HG02938 (cell line): Measurements from ENCODE around the gene GPRIN3.

ENCODE experiments used
- ATAC-seq: cut with Tn5 transposase; IDR thresholded peaks from one replicate; pipeline ENCODE4 v1.9.1; 2021; ENCODE audit warnings: mild to moderate bottlenecking, moderate library complexity; ENCODE audit not compliant: unreplicated experiment

GPRIN3 gene

DNA sequence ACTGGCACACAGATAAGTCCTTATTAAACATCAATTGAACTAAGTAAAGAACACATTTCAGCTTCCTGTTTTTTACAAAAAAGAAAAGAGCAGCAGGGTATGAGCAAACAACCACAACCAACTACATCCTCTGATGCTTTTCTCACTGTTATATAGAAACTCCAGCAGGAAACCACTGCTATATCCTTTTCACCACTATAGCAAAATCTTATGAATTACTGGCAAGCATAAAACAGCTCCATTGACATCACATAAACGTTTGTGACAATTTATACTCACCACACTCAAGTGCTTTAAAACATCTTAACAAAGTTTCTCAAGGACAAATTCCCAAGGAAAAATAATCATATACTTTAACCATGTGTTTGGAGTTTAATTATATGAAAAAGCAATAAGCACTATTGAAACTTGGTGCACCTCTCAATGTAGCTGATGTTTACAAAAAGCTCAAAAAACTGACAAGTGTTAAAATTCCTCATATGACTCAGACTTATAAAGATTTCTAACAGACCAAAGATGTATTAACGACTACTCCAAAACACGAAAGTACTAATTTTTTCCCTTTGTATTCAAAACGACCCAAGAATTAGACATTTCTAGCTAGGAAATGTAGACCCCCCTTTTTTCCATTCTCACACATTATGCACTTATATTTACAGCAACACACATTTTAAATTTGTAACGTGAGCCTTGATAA, 12.9 kb downstream of the GPRIN3 start:
- peak; percentile 85 for ATAC-seq

DNA sequence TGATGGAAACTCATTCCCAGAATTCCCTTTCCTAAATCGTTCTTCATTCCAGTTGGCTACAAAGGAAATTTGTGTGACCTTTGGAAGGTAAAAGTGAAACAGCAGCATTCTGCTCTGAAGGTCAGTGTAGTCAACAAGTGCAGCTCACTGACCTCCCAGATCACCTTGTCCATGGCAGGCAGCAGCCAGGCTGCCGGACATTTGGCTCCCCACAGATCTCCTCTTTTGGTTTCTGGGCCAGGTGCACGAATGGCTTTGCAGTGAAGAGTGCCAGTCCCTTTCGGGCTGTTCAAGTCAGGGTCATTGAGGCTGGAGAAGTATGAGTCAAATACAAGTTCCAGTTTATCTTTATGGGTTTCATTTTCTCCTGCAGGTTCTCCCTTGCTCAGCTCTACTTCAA, 14.3 kb downstream of the GPRIN3 start:
- no peak for ATAC-seq

DNA sequence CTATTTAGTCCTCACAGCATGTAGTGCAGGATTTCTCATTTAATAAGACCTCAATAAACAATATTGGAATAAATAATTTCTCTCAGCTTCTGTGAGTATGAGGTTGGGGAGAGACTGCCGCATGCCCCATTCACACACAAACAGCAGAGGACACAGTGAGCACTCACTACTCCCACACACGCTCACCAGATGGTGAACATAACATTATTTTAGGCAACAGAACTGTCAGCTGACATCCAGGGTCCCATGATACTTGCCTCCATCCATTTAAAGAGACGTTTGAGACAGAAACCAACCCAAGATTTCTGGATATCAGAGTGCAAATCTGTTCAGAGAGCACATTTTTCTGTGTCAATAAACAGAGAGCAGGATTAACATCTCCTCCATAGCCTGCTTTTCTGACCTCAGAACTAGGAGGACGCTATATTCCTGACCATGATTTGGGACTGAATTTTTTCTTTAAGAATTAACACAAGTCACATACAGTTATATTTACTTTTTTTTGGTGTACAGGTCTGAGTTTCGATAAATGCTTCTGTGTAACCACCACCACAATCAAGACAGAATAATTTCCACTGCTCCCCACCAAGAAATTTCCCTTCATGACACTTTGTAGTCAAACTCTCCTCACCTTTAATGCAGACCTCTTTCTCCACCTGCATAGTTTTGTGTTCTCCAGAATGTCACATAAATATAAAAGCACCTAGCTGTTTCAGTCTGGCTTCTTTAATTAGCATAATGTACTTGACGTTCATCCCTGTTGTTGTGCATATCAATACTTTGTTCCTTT, 16.7 kb downstream of the GPRIN3 start:
- ATAC-seq, result peak; percentile 31

DNA sequence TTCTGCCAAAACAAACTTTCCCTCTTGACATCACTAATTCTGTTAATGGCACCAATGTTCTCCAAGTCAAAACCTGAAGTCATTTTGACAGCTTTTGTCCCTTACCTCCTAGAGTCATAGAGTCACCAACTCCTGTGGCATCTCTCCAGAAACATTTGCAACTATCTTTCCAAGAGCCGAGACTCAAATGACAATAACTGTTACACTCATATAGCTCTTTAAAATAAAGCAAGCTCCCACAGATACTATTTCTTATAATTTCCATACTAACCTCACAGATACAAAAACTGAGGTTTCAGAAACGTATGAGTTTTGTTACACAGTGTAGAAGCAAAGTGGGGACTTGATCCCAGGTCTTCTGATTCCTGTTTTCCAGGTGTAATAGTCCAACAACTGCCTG, 18.3 kb downstream of the GPRIN3 start:
- no peak for ATAC-seq

GRCh38 chr4:89288430-89288829, 19.2 kb downstream of the GPRIN3 start:
- ATAC-seq, result no peak

- no peak for ATAC-seq
These were observed 19.7 kb downstream of the GPRIN3 start for GRCh38 chr4:89287945-89288344.

- ATAC-seq, result no peak
These were observed 21.9 kb downstream of the GPRIN3 start for GRCh38 chr4:89285745-89286144.

DNA sequence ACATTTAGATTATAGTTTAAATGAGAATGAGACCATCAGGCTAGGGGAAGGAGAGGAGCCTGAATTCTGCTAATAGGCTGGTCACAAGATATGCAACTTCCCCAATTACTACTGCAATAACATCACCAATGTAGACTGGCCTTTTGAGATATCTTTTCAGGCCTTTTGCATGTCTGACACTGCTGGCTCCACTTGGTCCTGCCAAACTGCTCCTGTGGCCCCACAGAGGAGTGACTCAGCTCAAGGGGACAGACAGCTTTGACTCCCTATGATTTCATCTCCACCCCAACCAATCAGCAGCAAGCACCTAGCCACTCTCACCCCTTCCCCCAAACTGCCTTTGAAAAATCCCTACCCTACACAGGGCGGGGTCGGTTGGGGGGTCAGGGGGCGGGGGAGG, 22.8 kb downstream of the GPRIN3 start:
- no peak for ATAC-seq

GRCh38 chr4:89284020-89284424, 23.6 kb downstream of the GPRIN3 start:
- no peak for ATAC-seq

GRCh38 chr4:89283226-89284009, 24.2 kb downstream of the GPRIN3 start:
- ATAC-seq, result no peak

- no peak for ATAC-seq
These were observed 28.2 kb downstream of the GPRIN3 start for GRCh38 chr4:89279385-89279784.

DNA sequence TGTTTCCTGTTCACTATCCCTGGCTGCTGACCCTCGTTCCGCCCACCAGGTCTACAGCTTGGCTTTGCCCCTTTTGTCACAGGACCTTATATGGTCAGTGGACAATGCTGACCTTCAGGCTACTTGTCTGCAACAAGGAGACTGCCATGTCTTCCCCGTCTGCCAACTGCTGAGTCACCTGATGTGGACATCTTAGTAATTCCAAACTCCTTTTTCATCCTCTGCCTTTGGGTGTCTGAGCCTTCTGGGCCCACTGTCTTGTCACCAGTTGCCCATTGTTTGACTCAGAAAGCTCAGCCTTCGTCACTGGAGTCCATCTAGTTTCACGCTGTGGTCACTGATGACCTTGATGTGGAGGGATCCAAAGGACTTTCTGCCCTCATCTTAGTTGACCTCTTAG, 30.2 kb downstream of the GPRIN3 start:
- ATAC-seq, result no peak

GRCh38 chr4:89276296-89276695, 31.3 kb downstream of the GPRIN3 start:
- ATAC-seq, result no peak

DNA sequence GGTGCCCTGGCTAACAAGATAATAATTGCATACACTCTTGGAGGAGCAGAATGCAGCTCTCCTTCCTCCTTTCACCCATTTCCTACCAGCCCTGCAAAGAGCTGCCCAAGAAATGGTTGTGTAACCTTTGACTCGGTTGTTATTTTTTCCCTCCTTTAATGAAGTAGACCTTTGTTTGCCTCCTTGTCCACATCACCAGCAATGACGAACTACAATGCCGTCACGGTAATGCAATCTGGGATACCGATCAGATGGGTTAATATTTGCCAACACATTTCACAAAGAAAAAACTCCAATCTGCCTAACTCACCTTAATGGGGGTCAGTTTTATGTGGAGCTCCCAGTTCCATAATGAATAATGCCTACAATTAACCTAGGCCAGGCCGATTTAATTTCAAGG, 32.0 kb downstream of the GPRIN3 start:
- ATAC-seq, result no peak

DNA sequence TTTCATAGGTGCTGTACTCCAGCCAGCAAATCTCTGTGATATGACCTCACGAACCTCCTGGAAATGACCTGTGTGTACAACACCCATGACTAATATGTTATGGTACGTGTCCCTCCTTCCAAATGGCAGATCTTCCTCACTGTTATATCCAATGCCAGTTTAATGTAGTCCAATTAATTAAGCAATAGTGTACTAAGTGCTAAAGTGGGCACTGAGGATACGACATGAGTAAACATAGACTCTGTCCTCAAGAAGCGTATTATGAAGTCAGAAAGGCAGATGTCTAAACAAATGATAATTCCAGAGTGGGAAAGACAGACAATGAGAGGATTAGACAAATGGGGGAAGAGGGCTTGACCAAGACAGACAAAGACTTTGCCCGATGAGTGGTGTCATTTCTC, 33.9 kb downstream of the GPRIN3 start:
- no peak for ATAC-seq

- no peak for ATAC-seq
These were observed 36.8 kb downstream of the GPRIN3 start for GRCh38 chr4:89270792-89271191.

- no peak for ATAC-seq
These were observed 38.4 kb downstream of the GPRIN3 start for GRCh38 chr4:89269121-89269666.

DNA sequence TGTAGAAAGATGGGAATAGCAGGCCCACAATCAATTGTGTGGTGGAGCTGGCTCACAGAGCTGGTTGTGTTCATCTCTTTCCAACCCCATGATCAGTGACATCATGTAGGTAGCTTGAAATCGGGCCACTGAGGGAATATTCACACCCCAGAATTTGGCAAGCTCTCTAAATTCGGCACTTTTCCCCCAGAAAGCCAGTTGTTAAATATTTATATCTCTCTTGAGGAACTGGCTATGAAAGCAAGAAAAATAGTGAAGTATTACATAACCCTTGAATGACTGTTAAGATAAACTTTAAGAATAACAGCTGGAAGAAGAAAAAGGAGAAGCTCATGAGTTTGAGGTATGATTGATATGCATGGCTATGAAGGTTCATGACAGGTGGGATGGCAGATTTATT, 38.9 kb downstream of the GPRIN3 start:
- no peak for ATAC-seq

DNA sequence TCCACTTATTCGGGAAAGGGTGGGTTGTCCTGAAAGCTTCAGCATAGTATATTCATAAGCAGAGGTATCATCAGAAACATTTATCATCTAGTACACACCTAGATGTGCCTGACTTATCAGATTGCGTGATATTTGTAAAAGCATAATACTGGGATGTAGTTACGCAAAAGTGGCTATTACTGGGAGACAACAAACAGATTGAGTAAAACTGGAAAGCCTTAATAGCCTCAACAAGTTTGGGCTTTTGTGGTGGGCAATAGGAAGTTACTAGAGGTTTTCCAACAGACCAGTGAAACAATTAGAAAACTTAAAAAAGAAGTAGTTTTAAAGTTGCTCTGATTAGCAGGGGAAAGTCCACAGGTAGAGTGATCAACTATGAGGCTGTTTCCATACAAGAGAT, 39.8 kb downstream of the GPRIN3 start:
- ATAC-seq, result no peak

DNA sequence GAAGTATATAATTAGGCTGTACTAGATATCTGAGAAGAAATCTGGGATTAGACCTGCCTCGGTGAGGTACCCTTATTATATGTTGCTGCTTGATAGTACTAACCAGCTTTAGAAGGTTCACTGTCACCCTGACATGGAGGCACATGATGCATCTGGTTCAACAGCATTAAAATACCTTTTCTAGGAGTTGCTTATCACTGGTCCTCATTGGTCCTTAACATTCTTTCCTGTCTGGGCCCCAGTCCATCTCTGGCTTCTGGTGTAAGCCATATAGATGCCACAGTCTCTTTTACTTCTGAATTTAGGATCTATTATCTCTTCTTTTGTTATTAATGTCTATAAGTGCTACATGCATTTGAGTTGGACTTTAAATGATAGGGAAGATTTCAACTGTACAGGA, 40.2 kb downstream of the GPRIN3 start:
- no peak for ATAC-seq

- ATAC-seq, result no peak
These were observed 41.5 kb downstream of the GPRIN3 start for GRCh38 chr4:89266128-89266527.
